IMR-90 (cell line): ENCODE results near the gene MAPRE3. TPM values are rescaled to one million over a fixed set of nuclear protein-coding genes. Genes with fewer than 3 reads are reported as not detected.

Experiments
- ATAC-seq: fragments of 200-7000 bp; cut with Tn5 transposase; 2 replicates; pipeline ENCODE4 v1.9.1; 2020; ENCODE audit warnings: low read depth, mild to moderate bottlenecking, moderate library complexity
- BruUV-seq: library from RNA; stranded (reverse); fragments of 400-500 nt; replicated peaks from 2 replicates; lab custom pipeline; 2021; lab: Mats Ljungman, UMichigan
- CTCF ChIA-PET: fragments of 300-600 bp; formaldehyde crosslinking; extraction: SDS; loops from one replicate; lab custom pipeline; 2021; ENCODE audit warnings: antibody characterized with exemption; lab: Yijun Ruan, JAX
- POLR2A ChIA-PET: fragments of 300-600 bp; sonication (Branson Sonifier 250); formaldehyde crosslinking; loops from one replicate; lab custom pipeline; 2022; ENCODE audit warnings: antibody characterized with exemption; ENCODE audit not compliant: unreplicated experiment; lab: Charles Lee
- DNase-seq: peaks from one replicate; pipeline ENCODE4 v3.0.0; 2013
- H2AFZ ChIP-seq: replicated peaks from 2 replicates; pipeline ENCODE3; 2013; ENCODE audit warnings: low read length, mild to moderate bottlenecking; ENCODE audit not compliant: poor library complexity
- H2AK5ac ChIP-seq: 2 replicates; pipeline ENCODE4 v1.6.1; 2013; ENCODE audit warnings: low read depth, low read length, inconsistent platforms
- H2AK9ac ChIP-seq: replicated peaks from 2 replicates; pipeline ENCODE3; 2013; ENCODE audit warnings: mild to moderate bottlenecking, low read depth, low read length, moderate library complexity; ENCODE audit not compliant: poor library complexity
- H2BK120ac ChIP-seq: 2 replicates; pipeline ENCODE4 v1.6.1; 2013; ENCODE audit warnings: low read depth, low read length, inconsistent platforms
- H2BK15ac ChIP-seq: 3 replicates; pipeline ENCODE4 v1.6.1; 2013; ENCODE audit warnings: low read depth, low read length, inconsistent platforms
- H2BK20ac ChIP-seq: 2 replicates; pipeline ENCODE4 v1.6.1; 2013; ENCODE audit warnings: low read depth, mild to moderate bottlenecking, inconsistent platforms, low read length, moderate library complexity
- H2BK5ac ChIP-seq: 2 replicates; pipeline ENCODE4 v1.6.1; 2013; ENCODE audit warnings: mild to moderate bottlenecking, low read depth, low read length, inconsistent platforms; ENCODE audit not compliant: poor library complexity, severe bottlenecking
- H3K14ac ChIP-seq: replicated peaks from 2 replicates; pipeline ENCODE4 v1.6.1; 2013; ENCODE audit warnings: low read depth, low read length, inconsistent platforms
- H3K18ac ChIP-seq: 2 replicates; pipeline ENCODE4 v1.6.1; 2013; ENCODE audit warnings: low read depth, low read length, control low read depth
- H3K23ac ChIP-seq: 2 replicates; pipeline ENCODE4 v1.6.1; 2013; ENCODE audit warnings: low read depth, low read length, inconsistent platforms
- H3K27ac ChIP-seq: 2 replicates; pipeline ENCODE4 v1.5.1; 2013; ENCODE audit warnings: mild to moderate bottlenecking, control low read depth, low read length; ENCODE audit not compliant: insufficient read depth
- H3K27me3 ChIP-seq: 2 replicates; pipeline ENCODE4 v1.6.1; 2013; ENCODE audit warnings: low read length; ENCODE audit not compliant: control insufficient read depth, insufficient read depth
- H3K36me3 ChIP-seq: 2 replicates; pipeline ENCODE4 v1.6.1; 2013; ENCODE audit warnings: low read length, mixed read lengths; ENCODE audit not compliant: control insufficient read depth, insufficient read depth
- H3K4ac ChIP-seq: 2 replicates; pipeline ENCODE4 v1.6.1; 2013; ENCODE audit warnings: low read depth, low read length, inconsistent platforms
- H3K4me1 ChIP-seq: 2 replicates; pipeline ENCODE4 v1.6.1; 2013; ENCODE audit warnings: low read length, mixed read lengths; ENCODE audit not compliant: control insufficient read depth, insufficient read depth
- H3K4me2 ChIP-seq: 2 replicates; pipeline ENCODE4 v1.6.1; 2013; ENCODE audit warnings: low read depth, mild to moderate bottlenecking, control low read depth, low read length, moderate library complexity
- H3K4me3 ChIP-seq: 2 replicates; pipeline ENCODE4 v1.5.1; 2013; ENCODE audit warnings: low read depth, mild to moderate bottlenecking, control low read depth, low read length, moderate library complexity; ENCODE audit not compliant: insufficient read depth
- H3K56ac ChIP-seq: 2 replicates; pipeline ENCODE4 v1.6.1; 2013; ENCODE audit warnings: low read length, inconsistent platforms; ENCODE audit not compliant: insufficient read depth; ENCODE audit errors: extremely low read depth
- H3K79me1 ChIP-seq, 2 experiments: 2 replicates each; pipeline ENCODE4 v1.6.1; 2013; ENCODE audit warnings: low read length in 2 of 2, inconsistent platforms in 1 of 2, low read depth in 1 of 2
- H3K9ac ChIP-seq: 2 replicates; pipeline ENCODE4 v1.6.1; 2013; ENCODE audit warnings: low read depth, low read length, control low read depth
- H3K9me1 ChIP-seq: 2 replicates; pipeline ENCODE4 v1.6.1; 2013; ENCODE audit warnings: low read length, inconsistent platforms; ENCODE audit not compliant: insufficient read depth
- H3K9me3 ChIP-seq: 2 replicates; pipeline ENCODE4 v1.6.1; 2013; ENCODE audit warnings: low read length; ENCODE audit not compliant: control insufficient read depth, insufficient read depth
- H4K20me1 ChIP-seq: 2 replicates; pipeline ENCODE4 v1.6.1; 2013; ENCODE audit warnings: low read length, inconsistent platforms; ENCODE audit not compliant: insufficient read depth
- H4K5ac ChIP-seq: 2 replicates; pipeline ENCODE4 v1.6.1; 2013; ENCODE audit warnings: mild to moderate bottlenecking, low read depth, low read length, control low read depth
- H4K8ac ChIP-seq, 2 experiments: 2 replicates each; pipeline ENCODE4 v1.6.1; 2013; ENCODE audit warnings: low read depth in 2 of 2, low read length in 2 of 2, control low read depth in 1 of 2, inconsistent platforms in 1 of 2
- H4K91ac ChIP-seq: 2 replicates; pipeline ENCODE4 v1.6.1; 2013; ENCODE audit warnings: low read depth, low read length, inconsistent platforms; ENCODE audit not compliant: insufficient read depth
- BHLHE40 ChIP-seq: fragments of 150-350 bp; IDR thresholded peaks from 2 replicates; pipeline ENCODE4 v1.6.1; 2016; ENCODE audit warnings: mild to moderate bottlenecking, low read depth, low read length
- CEBPB ChIP-seq: IDR thresholded peaks from 2 replicates; pipeline ENCODE4 v1.6.1; 2012; ENCODE audit warnings: low read depth, low read length, improper control_type of control experiment
- CHD1 ChIP-seq: IDR thresholded peaks from 2 replicates; pipeline ENCODE4 v1.6.1; 2012; ENCODE audit warnings: low read depth, low read length, improper control_type of control experiment
- FOS ChIP-seq: fragments of 150-350 bp; IDR thresholded peaks from 2 replicates; pipeline ENCODE4 v1.6.1; 2016; ENCODE audit warnings: low read depth, low read length
- MAFK ChIP-seq: IDR thresholded peaks from 2 replicates; pipeline ENCODE4 v1.6.1; 2012; ENCODE audit warnings: low read depth, low read length, improper control_type of control experiment
- MAZ ChIP-seq: IDR thresholded peaks from 2 replicates; pipeline ENCODE4 v1.6.1; 2012; ENCODE audit warnings: low read depth, mild to moderate bottlenecking, low read length, improper control_type of control experiment, moderate library complexity, borderline replicate concordance
- MXI1 ChIP-seq: IDR thresholded peaks from 2 replicates; pipeline ENCODE4 v1.6.1; 2012; ENCODE audit warnings: low read depth, mild to moderate bottlenecking, low read length, moderate library complexity, borderline replicate concordance
- NFE2L2 ChIP-seq: fragments of 150-350 bp; IDR thresholded peaks from 2 replicates; pipeline ENCODE4 v1.6.1; 2016; ENCODE audit warnings: low read depth, mild to moderate bottlenecking, low read length
- POLR2A ChIP-seq: IDR thresholded peaks from 2 replicates; pipeline ENCODE4 v1.6.1; 2012; ENCODE audit warnings: mild to moderate bottlenecking, low read depth, low read length
- RAD21 ChIP-seq: IDR thresholded peaks from 2 replicates; pipeline ENCODE4 v1.6.1; 2012; ENCODE audit warnings: low read length, improper control_type of control experiment
- RCOR1 ChIP-seq: IDR thresholded peaks from 2 replicates; pipeline ENCODE4 v1.6.1; 2012; ENCODE audit warnings: mild to moderate bottlenecking, low read length, improper control_type of control experiment; ENCODE audit not compliant: insufficient replicate concordance
- RFX5 ChIP-seq: IDR thresholded peaks from 2 replicates; pipeline ENCODE4 v1.8.0; 2012; ENCODE audit warnings: low read depth, mild to moderate bottlenecking, low read length, moderate library complexity
- SMC3 ChIP-seq: fragments of 150-350 bp; IDR thresholded peaks from 2 replicates; pipeline ENCODE4 v1.6.1; 2016; ENCODE audit warnings: low read depth, mild to moderate bottlenecking, antibody characterized with exemption, low read length, moderate library complexity
- WGBS, 2 experiments: methylation state at CpG; one replicate each; pipeline versions ENCODE4 v1.1.5 to v1.1.7; 2013; ENCODE audit warnings: missing lambda C conversion rate in 2 of 2; ENCODE audit not compliant: insufficient read length in 1 of 2; ENCODE audit errors: extremely low coverage in 2 of 2; 5-methylcytosine and 5-hydroxymethylcytosine counted together
- dilution Hi-C: fragments of 300-500 bp; cut with HindIII; formaldehyde crosslinking; loops from one replicate; pipeline ENCODE4 v1.14.3; 2018; ENCODE audit warnings: low sequenced_read_pairs; ENCODE audit not compliant: unreplicated experiment
- in situ Hi-C: fragments of 300-500 bp; cut with MboI; formaldehyde crosslinking; loops from 3 replicates; pipeline ENCODE4 v1.14.3; 2019; ENCODE audit warnings: low sequenced_read_pairs, inconsistent platforms, mixed read lengths
- intact Hi-C: fragments of 100-400 bp; cut with micrococcal nuclease; formaldehyde crosslinking; loops from 2 replicates; pipeline ENCODE4 v1.10.0; 2022
- polyA plus RNA-seq, 3 experiments: library from polyadenylated mRNA; depleted of rRNA; stranded (reverse); fragments of >200 nt; gene quantifications; 2 replicates each; pipeline ENCODE4 v1.2.3, GENCODE V29; 2012; ENCODE audit warnings: low replicate concordance in 1 of 3
- total RNA-seq: library from RNA; depleted of rRNA; stranded (reverse); fragments of >200 nt; gene quantifications from 2 replicates; pipeline ENCODE4 v1.2.3, GENCODE V29; 2012
- TF ChIP-seq, protein P1 (sequence below): fragments of 150-350 bp; IDR thresholded peaks from 2 replicates; pipeline ENCODE4 v1.6.1; 2017; ENCODE audit warnings: mild to moderate bottlenecking, antibody characterized with exemption, low read length, low read depth
- TF ChIP-seq, protein P2 (sequence below): fragments of 150-350 bp; IDR thresholded peaks from 2 replicates; pipeline ENCODE4 v1.6.1; 2016; ENCODE audit warnings: low read depth, mild to moderate bottlenecking, low read length, moderate library complexity, borderline replicate concordance
- TF ChIP-seq, protein P3 (sequence below): conservative IDR thresholded peaks from 2 replicates; pipeline ENCODE4 v1.5.1; 2012; ENCODE audit warnings: mild to moderate bottlenecking, low read depth, low read length, improper control_type of control experiment

MAPRE3 gene
- total and polyA plus RNA-seq, 2 of the 4 experiments (the other 2 are of a cell fraction) = 1.8 to 20.3 TPM

- ChIA-PET CTCF (no interaction called here), POLR2A (no interaction called here)
- no peak overlapping the region for H4K8ac ChIP-seq
- no peak overlapping the region for H2AK9ac ChIP-seq
- H4K5ac ChIP-seq = no peak overlapping the region
- H3K4me3 ChIP-seq = no peak overlapping the region
- in situ Hi-C loops = no loop called here
- H2BK15ac ChIP-seq = no peak overlapping the region
- no peak overlapping the region for H2AK5ac ChIP-seq
- H3K9me1 ChIP-seq = no peaks in the 10 kb centered on the region
- H3K27ac ChIP-seq = no peak overlapping the region
- H3K56ac ChIP-seq = no peak overlapping the region
- no peak overlapping the region for H3K14ac ChIP-seq
- no peak overlapping the region for H2BK120ac ChIP-seq
- H2AFZ ChIP-seq = no peak overlapping the region
- H3K4ac ChIP-seq = no peak overlapping the region
- dilution Hi-C loops = no loop called here
- H3K4me2 ChIP-seq = no peak overlapping the region
- no peaks in the 10 kb centered on the region for H3K36me3 ChIP-seq
- no peak overlapping the region for H3K18ac ChIP-seq
- DNase-seq (no peak), ATAC-seq (no peak)
- no peak overlapping the region for H4K91ac ChIP-seq
- TF ChIP-seq RAD21 (no peak), CHD1 (no peak), POLR2A (no peak), RCOR1 (no peak), MAZ (no peak), NFE2L2 (no peak), RFX5 (no peak), BHLHE40 (no peak), SMC3 (no peak), CEBPB (no peak), MXI1 (no peak), FOS (no peak), MAFK (no peak)
- TF ChIP-seq, protein P1, sequence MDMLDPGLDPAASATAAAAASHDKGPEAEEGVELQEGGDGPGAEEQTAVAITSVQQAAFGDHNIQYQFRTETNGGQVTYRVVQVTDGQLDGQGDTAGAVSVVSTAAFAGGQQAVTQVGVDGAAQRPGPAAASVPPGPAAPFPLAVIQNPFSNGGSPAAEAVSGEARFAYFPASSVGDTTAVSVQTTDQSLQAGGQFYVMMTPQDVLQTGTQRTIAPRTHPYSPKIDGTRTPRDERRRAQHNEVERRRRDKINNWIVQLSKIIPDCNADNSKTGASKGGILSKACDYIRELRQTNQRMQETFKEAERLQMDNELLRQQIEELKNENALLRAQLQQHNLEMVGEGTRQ = no peak
- TF ChIP-seq, protein P2, sequence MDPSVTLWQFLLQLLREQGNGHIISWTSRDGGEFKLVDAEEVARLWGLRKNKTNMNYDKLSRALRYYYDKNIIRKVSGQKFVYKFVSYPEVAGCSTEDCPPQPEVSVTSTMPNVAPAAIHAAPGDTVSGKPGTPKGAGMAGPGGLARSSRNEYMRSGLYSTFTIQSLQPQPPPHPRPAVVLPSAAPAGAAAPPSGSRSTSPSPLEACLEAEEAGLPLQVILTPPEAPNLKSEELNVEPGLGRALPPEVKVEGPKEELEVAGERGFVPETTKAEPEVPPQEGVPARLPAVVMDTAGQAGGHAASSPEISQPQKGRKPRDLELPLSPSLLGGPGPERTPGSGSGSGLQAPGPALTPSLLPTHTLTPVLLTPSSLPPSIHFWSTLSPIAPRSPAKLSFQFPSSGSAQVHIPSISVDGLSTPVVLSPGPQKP = no peak
- TF ChIP-seq, protein P3, sequence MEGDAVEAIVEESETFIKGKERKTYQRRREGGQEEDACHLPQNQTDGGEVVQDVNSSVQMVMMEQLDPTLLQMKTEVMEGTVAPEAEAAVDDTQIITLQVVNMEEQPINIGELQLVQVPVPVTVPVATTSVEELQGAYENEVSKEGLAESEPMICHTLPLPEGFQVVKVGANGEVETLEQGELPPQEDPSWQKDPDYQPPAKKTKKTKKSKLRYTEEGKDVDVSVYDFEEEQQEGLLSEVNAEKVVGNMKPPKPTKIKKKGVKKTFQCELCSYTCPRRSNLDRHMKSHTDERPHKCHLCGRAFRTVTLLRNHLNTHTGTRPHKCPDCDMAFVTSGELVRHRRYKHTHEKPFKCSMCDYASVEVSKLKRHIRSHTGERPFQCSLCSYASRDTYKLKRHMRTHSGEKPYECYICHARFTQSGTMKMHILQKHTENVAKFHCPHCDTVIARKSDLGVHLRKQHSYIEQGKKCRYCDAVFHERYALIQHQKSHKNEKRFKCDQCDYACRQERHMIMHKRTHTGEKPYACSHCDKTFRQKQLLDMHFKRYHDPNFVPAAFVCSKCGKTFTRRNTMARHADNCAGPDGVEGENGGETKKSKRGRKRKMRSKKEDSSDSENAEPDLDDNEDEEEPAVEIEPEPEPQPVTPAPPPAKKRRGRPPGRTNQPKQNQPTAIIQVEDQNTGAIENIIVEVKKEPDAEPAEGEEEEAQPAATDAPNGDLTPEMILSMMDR = no peak
- peaks cover 59% of the 10 kb centered on the region for H3K27me3 ChIP-seq
- H2BK20ac ChIP-seq = no peak overlapping the region
- no peaks in the 10 kb centered on the region for H3K4me1 ChIP-seq
- H4K20me1 ChIP-seq = no peaks in the 10 kb centered on the region
- no peaks in the 10 kb centered on the region for H3K79me1 ChIP-seq
- intact Hi-C loops = no loop called here
- no CpG with 5 or more reads among the region's 4 CpGs for WGBS, 2 experiments
- BruUV-seq = no TSS peak
- H3K23ac ChIP-seq = no peak overlapping the region
- H2BK5ac ChIP-seq = no peak overlapping the region
- no peak overlapping the region for H3K9ac ChIP-seq
- H3K9me3 ChIP-seq = no peaks in the 10 kb centered on the region
Measured at GRCh38 chr2:26954135-26954534, 16.3 kb upstream of the MAPRE3 start.
